WTC11 (cell line): ENCODE data around the gene PTPRN2. TPM values are rescaled to one million over a fixed set of nuclear protein-coding genes. Genes with fewer than 3 reads are reported as not detected.

Experiments
- ATAC-seq: fragments of 200-7000 bp; cut with Tn5 transposase; 2 replicates; pipeline ENCODE4 v1.10.0; 2021; ENCODE audit warnings: mild to moderate bottlenecking, moderate library complexity
- CTCF ChIA-PET: fragments of 300-600 bp; sonication (Branson Sonifier 250); formaldehyde crosslinking; loops from one replicate; lab custom pipeline; 2021; ENCODE audit warnings: antibody characterized with exemption; lab: Charles Lee
- POLR2A ChIA-PET: fragments of 350-600 bp; sonication (Branson Sonifier 250); formaldehyde crosslinking; loops from one replicate; lab custom pipeline; 2021; ENCODE audit warnings: antibody characterized with exemption; lab: Charles Lee
- DNase-seq: peaks from one replicate; pipeline ENCODE4 v3.0.0; 2021; ENCODE audit warnings: low spot score
- H3K27ac Mint-ChIP-seq: 2 replicates; pipeline ENCODE4 v1.8.0; 2021; ENCODE audit warnings: mixed read lengths
- H3K27me3 Mint-ChIP-seq: 2 replicates; pipeline ENCODE4 v1.8.0; 2021; ENCODE audit warnings: low read depth, mild to moderate bottlenecking, moderate library complexity, mixed read lengths
- H3K36me3 Mint-ChIP-seq: 2 replicates; pipeline ENCODE4 v1.8.0; 2021; ENCODE audit warnings: mixed read lengths
- H3K4me1 Mint-ChIP-seq: 2 replicates; pipeline ENCODE4 v1.8.0; 2022; ENCODE audit warnings: mixed read lengths
- H3K4me3 Mint-ChIP-seq: 2 replicates; pipeline ENCODE4 v1.8.0; 2021; ENCODE audit warnings: mild to moderate bottlenecking, moderate library complexity, mixed read lengths
- H3K9me3 Mint-ChIP-seq: 2 replicates; pipeline ENCODE4 v1.8.0; 2021; ENCODE audit warnings: mixed read lengths
- CBFB ChIP-seq: sonication (generic); formaldehyde crosslinking; IDR thresholded peaks from 2 replicates; pipeline ENCODE4 v1.8.1; 2022; ENCODE audit warnings: mild to moderate bottlenecking, low read depth, missing genetic modification reagents
- GABPB1 ChIP-seq: sonication (generic); formaldehyde crosslinking; IDR thresholded peaks from 2 replicates; pipeline ENCODE4 v1.8.1; 2023; ENCODE audit warnings: mild to moderate bottlenecking, missing genetic modification reagents
- OVOL2 ChIP-seq: fragments of 250-450 bp; sonication (Bioruptor Pico); IDR thresholded peaks from 2 replicates; pipeline ENCODE4 v1.9.0; 2021; ENCODE audit warnings: mild to moderate bottlenecking, borderline replicate concordance
- SOX15 ChIP-seq: fragments of 250-450 bp; sonication (Bioruptor Pico); IDR thresholded peaks from 2 replicates; pipeline ENCODE4 v1.9.0; 2021; ENCODE audit warnings: mild to moderate bottlenecking
- TCF7 ChIP-seq: sonication (generic); formaldehyde crosslinking; IDR thresholded peaks from 2 replicates; pipeline ENCODE4 v1.8.0; 2022; ENCODE audit warnings: mild to moderate bottlenecking, low read depth, missing genetic modification reagents, moderate library complexity
- ZBTB21 ChIP-seq: sonication (generic); formaldehyde crosslinking; IDR thresholded peaks from 2 replicates; pipeline ENCODE4 v1.8.1; 2023; ENCODE audit warnings: mild to moderate bottlenecking, missing genetic modification reagents, borderline replicate concordance
- total RNA-seq: library from RNA; stranded (reverse); gene quantifications from 3 replicates; pipeline ENCODE4 v1.2.3, GENCODE V29; 2021
- TF ChIP-seq, protein P1 (sequence below): sonication (generic); formaldehyde crosslinking; IDR thresholded peaks from 2 replicates; pipeline ENCODE4 v1.8.1; 2023; ENCODE audit warnings: mild to moderate bottlenecking, missing genetic modification reagents, moderate library complexity
- TF ChIP-seq, protein P2 (sequence below): sonication (generic); formaldehyde crosslinking; IDR thresholded peaks from 2 replicates; pipeline ENCODE4 v1.8.1; 2022; ENCODE audit warnings: missing genetic modification reagents, borderline replicate concordance
- TF ChIP-seq, protein P3 (sequence below): sonication (generic); formaldehyde crosslinking; IDR thresholded peaks from 2 replicates; pipeline ENCODE4 v1.8.0; 2022; ENCODE audit warnings: mild to moderate bottlenecking, missing genetic modification reagents
- TF ChIP-seq, protein P4 (sequence below): fragments of 200-600 bp; IDR thresholded peaks from 2 replicates; pipeline ENCODE4 v1.8.0; 2022; ENCODE audit warnings: antibody characterized with exemption

The PTPRN2 gene
- total RNA-seq, 1 experiment from 2014 or later = 4.7 TPM

DNA sequence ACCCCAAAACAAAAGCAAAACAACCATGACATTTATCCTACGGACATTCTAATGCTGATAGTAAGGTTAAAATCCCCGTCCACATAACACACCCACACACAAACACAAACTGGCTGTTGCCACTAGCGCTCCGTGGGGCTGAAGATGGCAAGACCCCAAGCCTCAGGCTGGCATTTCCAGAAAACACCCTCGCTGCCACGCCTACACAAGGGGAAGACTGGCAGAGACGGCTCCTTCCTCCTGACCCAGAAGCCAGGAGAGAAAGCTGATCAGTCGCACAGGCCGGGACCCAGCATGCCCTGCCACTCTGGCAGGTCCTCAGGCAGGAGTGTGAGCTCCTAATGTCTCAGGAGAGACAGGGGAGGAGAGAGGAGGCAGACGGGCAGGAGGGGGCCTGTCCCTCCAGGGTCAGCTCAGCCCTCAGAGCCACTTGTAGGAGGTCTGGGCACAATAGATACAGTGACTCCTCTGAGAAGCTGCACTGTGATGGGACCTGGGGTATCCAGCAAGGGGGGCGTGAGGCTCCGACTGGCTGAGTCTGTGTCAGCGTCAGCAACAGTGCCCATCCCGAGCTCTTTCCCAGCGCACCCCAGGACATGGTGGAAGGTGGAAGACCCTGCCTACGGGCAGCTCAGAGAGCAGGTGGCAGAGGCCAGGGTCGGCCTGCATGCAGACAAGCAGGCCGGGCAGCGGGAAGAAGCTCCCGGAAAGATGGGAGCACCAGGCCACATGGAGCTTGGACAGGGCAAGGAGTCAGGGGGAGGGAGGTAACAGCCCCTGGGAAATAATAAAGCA is 326.9 kb downstream of the PTPRN2 start (continued):
- no peak for TF ChIP-seq ZBTB21 (CRISPR knock-in tag)
- TF ChIP-seq, protein P1, sequence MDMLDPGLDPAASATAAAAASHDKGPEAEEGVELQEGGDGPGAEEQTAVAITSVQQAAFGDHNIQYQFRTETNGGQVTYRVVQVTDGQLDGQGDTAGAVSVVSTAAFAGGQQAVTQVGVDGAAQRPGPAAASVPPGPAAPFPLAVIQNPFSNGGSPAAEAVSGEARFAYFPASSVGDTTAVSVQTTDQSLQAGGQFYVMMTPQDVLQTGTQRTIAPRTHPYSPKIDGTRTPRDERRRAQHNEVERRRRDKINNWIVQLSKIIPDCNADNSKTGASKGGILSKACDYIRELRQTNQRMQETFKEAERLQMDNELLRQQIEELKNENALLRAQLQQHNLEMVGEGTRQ (CRISPR knock-in tag) = no peak

DNA sequence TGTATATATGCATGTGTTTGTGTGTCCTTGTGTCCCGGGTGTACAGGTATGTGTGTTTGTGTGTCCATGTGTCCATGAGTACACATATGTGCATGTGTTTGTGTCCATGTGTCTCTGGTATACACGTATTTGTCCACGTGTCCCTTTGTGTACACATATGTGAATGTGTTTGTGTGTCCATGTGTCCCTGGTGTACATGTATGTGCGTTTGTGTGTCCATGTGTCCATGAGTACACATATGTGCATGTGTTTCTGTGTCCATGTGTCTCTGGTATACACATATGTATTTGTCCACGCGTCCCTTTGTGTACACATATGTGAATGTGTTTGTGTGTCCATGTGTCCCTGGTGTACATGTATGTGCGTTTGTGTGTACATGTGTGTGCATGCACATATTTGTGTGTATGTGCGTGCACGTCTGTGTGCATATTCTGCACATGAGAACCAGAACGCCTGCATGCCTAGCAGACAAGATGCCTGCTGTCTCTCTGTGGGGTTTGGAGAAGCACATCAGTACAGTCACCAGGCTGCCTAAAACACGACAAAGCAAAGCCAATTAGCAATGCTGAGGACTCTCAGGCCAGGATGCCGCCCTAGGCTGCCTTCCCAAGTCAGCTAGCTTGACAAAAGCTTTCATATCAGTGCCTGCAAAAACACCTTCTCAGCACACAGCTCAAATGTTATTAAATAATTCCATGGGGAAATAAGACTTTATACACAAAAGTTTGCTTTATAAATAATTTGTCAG is 327.8 kb downstream of the PTPRN2 start:
- no peak for ATAC-seq
- ChIA-PET CTCF (interaction anchor here (1.1 kb wide), 1 partner anchor 12 kb away, joined by 3 read pairs; no protein-coding TSS in a partner anchor), POLR2A (no interaction called here)
- Mint-ChIP-seq H3K4me3 (no peak overlapping the region), H3K9me3 (no peaks in the 10 kb centered on the region), H3K27me3 (no peaks in the 10 kb centered on the region; the same call in 1 of the 2 replicates), H3K4me1 (peaks cover 13% of the 10 kb centered on the region), H3K36me3 (no peaks in the 10 kb centered on the region; the same call in 1 of the 2 replicates), H3K27ac (no peak overlapping the region)
- no peak for DNase-seq
- TF ChIP-seq GABPB1 (CRISPR knock-in tag) = no peak
- TF ChIP-seq, protein P2, sequence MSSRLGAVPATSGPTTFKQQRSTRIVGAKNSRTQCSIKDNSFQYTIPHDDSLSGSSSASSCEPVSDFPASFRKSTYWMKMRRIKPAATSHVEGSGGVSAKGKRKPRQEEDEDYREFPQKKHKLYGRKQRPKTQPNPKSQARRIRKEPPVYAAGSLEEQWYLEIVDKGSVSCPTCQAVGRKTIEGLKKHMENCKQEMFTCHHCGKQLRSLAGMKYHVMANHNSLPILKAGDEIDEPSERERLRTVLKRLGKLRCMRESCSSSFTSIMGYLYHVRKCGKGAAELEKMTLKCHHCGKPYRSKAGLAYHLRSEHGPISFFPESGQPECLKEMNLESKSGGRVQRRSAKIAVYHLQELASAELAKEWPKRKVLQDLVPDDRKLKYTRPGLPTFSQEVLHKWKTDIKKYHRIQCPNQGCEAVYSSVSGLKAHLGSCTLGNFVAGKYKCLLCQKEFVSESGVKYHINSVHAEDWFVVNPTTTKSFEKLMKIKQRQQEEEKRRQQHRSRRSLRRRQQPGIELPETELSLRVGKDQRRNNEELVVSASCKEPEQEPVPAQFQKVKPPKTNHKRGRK (CRISPR knock-in tag) = no peak
- TF ChIP-seq, protein P3, sequence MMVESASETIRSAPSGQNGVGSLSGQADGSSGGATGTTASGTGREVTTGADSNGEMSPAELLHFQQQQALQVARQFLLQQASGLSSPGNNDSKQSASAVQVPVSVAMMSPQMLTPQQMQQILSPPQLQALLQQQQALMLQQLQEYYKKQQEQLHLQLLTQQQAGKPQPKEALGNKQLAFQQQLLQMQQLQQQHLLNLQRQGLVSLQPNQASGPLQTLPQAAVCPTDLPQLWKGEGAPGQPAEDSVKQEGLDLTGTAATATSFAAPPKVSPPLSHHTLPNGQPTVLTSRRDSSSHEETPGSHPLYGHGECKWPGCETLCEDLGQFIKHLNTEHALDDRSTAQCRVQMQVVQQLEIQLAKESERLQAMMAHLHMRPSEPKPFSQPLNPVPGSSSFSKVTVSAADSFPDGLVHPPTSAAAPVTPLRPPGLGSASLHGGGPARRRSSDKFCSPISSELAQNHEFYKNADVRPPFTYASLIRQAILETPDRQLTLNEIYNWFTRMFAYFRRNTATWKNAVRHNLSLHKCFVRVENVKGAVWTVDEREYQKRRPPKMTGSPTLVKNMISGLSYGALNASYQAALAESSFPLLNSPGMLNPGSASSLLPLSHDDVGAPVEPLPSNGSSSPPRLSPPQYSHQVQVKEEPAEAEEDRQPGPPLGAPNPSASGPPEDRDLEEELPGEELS = 0 out of 2 replicates have a peak, but pooled peaks have one; percentile 21

DNA sequence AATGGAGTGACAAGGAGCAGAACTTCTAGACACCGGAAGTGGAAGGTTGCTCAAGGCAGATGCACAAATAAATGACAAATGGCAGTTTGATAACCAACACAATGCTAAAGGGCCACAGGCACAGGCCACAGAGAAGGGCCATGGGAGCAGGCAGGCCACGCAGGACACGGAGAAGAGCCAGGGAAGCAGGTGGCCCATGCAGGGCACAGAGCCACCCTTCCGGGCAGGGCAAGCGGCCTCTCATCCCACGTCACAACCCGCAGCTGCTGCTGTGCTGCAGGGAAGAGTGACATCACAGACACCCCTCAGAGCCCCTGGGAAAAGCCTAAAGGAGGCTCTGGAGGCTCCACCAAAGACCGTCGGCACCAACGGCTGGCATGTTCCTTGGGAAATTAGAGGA is 328.5 kb downstream of the PTPRN2 start:
- ATAC-seq (no peak), DNase-seq (no peak)
- TF ChIP-seq SOX15 (no peak), OVOL2 (CRISPR knock-in tag) (no peak)
- Mint-ChIP-seq H3K27ac (0 out of 2 replicates have a peak overlapping the region, but pooled peaks have one; percentile 13), H3K4me3 (no peak overlapping the region), H3K4me1 (peaks cover 13% of the 10 kb centered on the region), H3K9me3 (no peaks in the 10 kb centered on the region), H3K27me3 (no peaks in the 10 kb centered on the region; the same call in 1 of the 2 replicates), H3K36me3 (no peaks in the 10 kb centered on the region; the same call in 1 of the 2 replicates)
- POLR2A ChIA-PET = no interaction called here
- CTCF ChIA-PET = no interaction called here

DNA sequence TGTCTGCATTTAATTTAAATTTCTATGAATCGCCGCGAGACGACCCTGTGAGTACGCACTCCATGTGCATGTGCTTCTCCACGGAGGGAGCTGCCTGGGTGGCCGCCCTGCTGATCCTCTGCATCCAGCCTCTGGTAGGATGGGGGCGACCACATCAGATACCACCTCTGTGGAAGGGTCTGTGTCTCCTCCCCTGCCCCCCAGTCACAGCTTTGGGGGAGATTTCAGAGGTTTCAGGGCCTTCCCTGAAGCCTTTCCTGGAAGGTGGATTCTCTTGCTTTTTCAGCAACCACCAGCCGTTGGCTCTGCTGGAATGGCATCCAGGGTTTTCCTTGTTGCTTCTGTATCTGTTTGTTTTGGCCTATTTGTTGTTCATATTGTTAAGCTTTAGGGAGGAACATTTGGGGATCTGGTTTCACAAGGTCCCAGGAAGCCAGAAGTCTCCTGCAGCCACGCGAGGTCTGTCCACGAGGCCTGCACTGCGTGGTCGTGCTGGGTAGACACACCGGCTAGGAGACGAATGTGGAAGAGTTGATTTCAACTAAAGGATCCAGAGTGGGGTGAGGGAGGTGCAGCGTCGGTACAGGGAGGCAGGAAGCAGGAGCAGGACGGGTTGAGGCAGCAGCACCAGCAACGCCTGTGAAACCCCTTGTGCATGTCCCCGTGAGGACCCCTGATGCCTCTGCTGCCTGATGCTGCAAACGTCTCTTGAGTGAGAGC is 329.1 kb downstream of the PTPRN2 start:
- TF ChIP-seq, protein P4, sequence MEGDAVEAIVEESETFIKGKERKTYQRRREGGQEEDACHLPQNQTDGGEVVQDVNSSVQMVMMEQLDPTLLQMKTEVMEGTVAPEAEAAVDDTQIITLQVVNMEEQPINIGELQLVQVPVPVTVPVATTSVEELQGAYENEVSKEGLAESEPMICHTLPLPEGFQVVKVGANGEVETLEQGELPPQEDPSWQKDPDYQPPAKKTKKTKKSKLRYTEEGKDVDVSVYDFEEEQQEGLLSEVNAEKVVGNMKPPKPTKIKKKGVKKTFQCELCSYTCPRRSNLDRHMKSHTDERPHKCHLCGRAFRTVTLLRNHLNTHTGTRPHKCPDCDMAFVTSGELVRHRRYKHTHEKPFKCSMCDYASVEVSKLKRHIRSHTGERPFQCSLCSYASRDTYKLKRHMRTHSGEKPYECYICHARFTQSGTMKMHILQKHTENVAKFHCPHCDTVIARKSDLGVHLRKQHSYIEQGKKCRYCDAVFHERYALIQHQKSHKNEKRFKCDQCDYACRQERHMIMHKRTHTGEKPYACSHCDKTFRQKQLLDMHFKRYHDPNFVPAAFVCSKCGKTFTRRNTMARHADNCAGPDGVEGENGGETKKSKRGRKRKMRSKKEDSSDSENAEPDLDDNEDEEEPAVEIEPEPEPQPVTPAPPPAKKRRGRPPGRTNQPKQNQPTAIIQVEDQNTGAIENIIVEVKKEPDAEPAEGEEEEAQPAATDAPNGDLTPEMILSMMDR = no peak
- TF ChIP-seq CBFB (CRISPR knock-in tag) (no peak), TCF7 (CRISPR knock-in tag) (no peak)
- 0 out of 2 replicates have a peak overlapping the region, but pooled peaks have one; percentile 13 for H3K27ac Mint-ChIP-seq
- no peak for DNase-seq

More for the DNA sequence above, 329.1 kb downstream of the PTPRN2 start:
- Mint-ChIP-seq H3K4me1 (peaks cover 13% of the 10 kb centered on the region), H3K36me3 (no peaks in the 10 kb centered on the region; the same call in 1 of the 2 replicates), H3K27me3 (no peaks in the 10 kb centered on the region; the same call in 1 of the 2 replicates), H3K4me3 (no peak overlapping the region), H3K9me3 (no peaks in the 10 kb centered on the region)
- no peak for ATAC-seq
- ChIA-PET CTCF (no interaction called here), POLR2A (interaction anchor here (0.5 kb wide), 1 partner anchor 1212 kb away, joined by 3 read pairs; no protein-coding TSS in a partner anchor)
